ENCODE data around the gene B4GALNT3.

B4GALNT3 gene

GRCh38 chr12:560691-561390 is 101.1 kb downstream of the B4GALNT3 start:
- TF ChIP-seq CTCF (IDR thresholded peaks at IDR 0.05; ENCODE audit: low read depth, low read length) = no peak
- no peak for DNase-seq (ENCODE audit: extremely low read depth, low read depth)

- no peak for DNase-seq (ENCODE audit: extremely low read depth, low read depth)
- no peak for TF ChIP-seq CTCF (IDR thresholded peaks at IDR 0.05; ENCODE audit: low read depth, low read length)
Measured at GRCh38 chr12:561391-561705, 101.6 kb downstream of the B4GALNT3 start.

- TF ChIP-seq CTCF (IDR thresholded peaks at IDR 0.05; ENCODE audit: low read depth, low read length) = no peak
- no peak for DNase-seq (ENCODE audit: extremely low read depth, low read depth)
Measured at GRCh38 chr12:561908-562593, 102.3 kb downstream of the B4GALNT3 start.

GRCh38 chr12:562634-563033 is 102.9 kb downstream of the B4GALNT3 start:
- no peak for TF ChIP-seq CTCF (IDR thresholded peaks at IDR 0.05; ENCODE audit: low read depth, low read length)
- DNase-seq (ENCODE audit: extremely low read depth, low read depth) = no peak

GRCh38 chr12:563250-563781 is 103.6 kb downstream of the B4GALNT3 start:
- no peak for DNase-seq (ENCODE audit: extremely low read depth, low read depth)
- TF ChIP-seq CTCF (IDR thresholded peaks at IDR 0.05; ENCODE audit: low read depth, low read length) = no peak

GRCh38 chr12:563787-564298 is 104.1 kb downstream of the B4GALNT3 start:
- no peak for DNase-seq (ENCODE audit: extremely low read depth, low read depth)
- TF ChIP-seq CTCF (IDR thresholded peaks at IDR 0.05; ENCODE audit: low read depth, low read length) = no peak

GRCh38 chr12:565161-565560 is 105.4 kb downstream of the B4GALNT3 start:
- no peak for DNase-seq (ENCODE audit: extremely low read depth, low read depth)
- no peak for TF ChIP-seq CTCF (IDR thresholded peaks at IDR 0.05; ENCODE audit: low read depth, low read length)

Data from AG09319 (cell line).